CD4-positive, alpha-beta memory T cell (primary cell): ENCODE data around the gene PTPRR. TPM values are rescaled to one million over a fixed set of nuclear protein-coding genes. Genes with fewer than 3 reads are reported as not detected.

Experiments
- CTCF ChIA-PET: fragments of 350-600 bp; sonication (Branson Sonifier 250); formaldehyde crosslinking; loops from one replicate; lab custom pipeline; 2021; ENCODE audit warnings: inconsistent platforms; ENCODE audit not compliant: partially characterized antibody; lab: Charles Lee
- POLR2A ChIA-PET: fragments of 350-600 bp; sonication (Branson Sonifier 250); formaldehyde crosslinking; loops from one replicate; lab custom pipeline; 2021; ENCODE audit not compliant: partially characterized antibody; lab: Charles Lee
- DNase-seq, 5 donors: peaks; one replicate each; pipeline versions ENCODE4 v3.0.0 to v3.0.0-alpha.2; 2020 to 2022; ENCODE audit warnings: mixed read lengths in 1 of 5
- H3K27ac ChIP-seq: one replicate; pipeline ENCODE4 v1.7.0; 2013; ENCODE audit warnings: low read depth, low read length
- H3K27me3 ChIP-seq: 2 replicates; pipeline ENCODE4 v1.7.0; 2013; ENCODE audit warnings: mild to moderate bottlenecking, low read length, moderate library complexity; ENCODE audit not compliant: insufficient read depth
- H3K36me3 ChIP-seq: 2 replicates; pipeline ENCODE4 v1.7.0; 2013; ENCODE audit warnings: mild to moderate bottlenecking, low read length, moderate library complexity; ENCODE audit not compliant: insufficient read depth
- H3K4me1 ChIP-seq: 2 replicates; pipeline ENCODE4 v1.7.0; 2013; ENCODE audit warnings: mild to moderate bottlenecking, low read length, moderate library complexity; ENCODE audit not compliant: insufficient read depth
- H3K4me3 ChIP-seq, 2 donors: one replicate each; pipeline ENCODE4 v1.7.0; 2013; ENCODE audit warnings: low read length in 2 of 2, mild to moderate bottlenecking in 1 of 2
- H3K9me3 ChIP-seq, 2 donors: one replicate each; pipeline ENCODE4 v1.7.0; 2013; ENCODE audit warnings: low read length in 2 of 2, control low read depth in 1 of 2; ENCODE audit not compliant: control insufficient read depth in 1 of 2
- H3K27ac Mint-ChIP-seq, 7 donors: one replicate each; pipeline ENCODE4 v1.8.0; 2020 to 2021; ENCODE audit warnings: mixed read lengths in 7 of 7, mild to moderate bottlenecking in 6 of 7, inconsistent platforms in 3 of 7, moderate library complexity in 3 of 7
- H3K27me3 Mint-ChIP-seq, 2 donors: one replicate each; pipeline ENCODE4 v1.8.0; 2020 to 2021; ENCODE audit warnings: mixed read lengths in 2 of 2
- H3K36me3 Mint-ChIP-seq, 2 donors: one replicate each; pipeline ENCODE4 v1.8.0; 2020 to 2021; ENCODE audit warnings: mixed read lengths in 2 of 2, inconsistent platforms in 1 of 2, mild to moderate bottlenecking in 1 of 2
- H3K4me1 Mint-ChIP-seq, 4 donors: one replicate each; pipeline ENCODE4 v1.8.0; 2020 to 2021; ENCODE audit warnings: mixed read lengths in 4 of 4, mild to moderate bottlenecking in 1 of 4
- H3K4me3 Mint-ChIP-seq, 8 donors: one replicate each; pipeline ENCODE4 v1.8.0; 2020 to 2021; ENCODE audit warnings: mixed read lengths in 8 of 8, mild to moderate bottlenecking in 7 of 8, moderate library complexity in 6 of 8, inconsistent platforms in 3 of 8
- H3K9me3 Mint-ChIP-seq, 8 donors: one replicate each; pipeline ENCODE4 v1.8.0; 2020 to 2021; ENCODE audit warnings: mixed read lengths in 8 of 8, mild to moderate bottlenecking in 5 of 8, inconsistent platforms in 3 of 8, moderate library complexity in 1 of 8
- intact Hi-C: fragments of 100-400 bp; cut with micrococcal nuclease; formaldehyde crosslinking; loops from one replicate; pipeline ENCODE4 v1.15.1; 2023
- polyA plus RNA-seq, 2 donors: library from polyadenylated mRNA; unstranded; fragments of 300-500 nt; fragmentation: Illumina TruSeq; gene quantifications; one replicate each; pipeline ENCODE4 v1.2.3, GENCODE V29; 2021
- total RNA-seq, 2 experiments: library from RNA; stranded (reverse); gene quantifications; one replicate each; pipeline ENCODE4 v1.2.3, GENCODE V29; 2021

The PTPRR gene
- total and polyA plus RNA-seq, 4 experiments from 2014 or later: not detected

DNA sequence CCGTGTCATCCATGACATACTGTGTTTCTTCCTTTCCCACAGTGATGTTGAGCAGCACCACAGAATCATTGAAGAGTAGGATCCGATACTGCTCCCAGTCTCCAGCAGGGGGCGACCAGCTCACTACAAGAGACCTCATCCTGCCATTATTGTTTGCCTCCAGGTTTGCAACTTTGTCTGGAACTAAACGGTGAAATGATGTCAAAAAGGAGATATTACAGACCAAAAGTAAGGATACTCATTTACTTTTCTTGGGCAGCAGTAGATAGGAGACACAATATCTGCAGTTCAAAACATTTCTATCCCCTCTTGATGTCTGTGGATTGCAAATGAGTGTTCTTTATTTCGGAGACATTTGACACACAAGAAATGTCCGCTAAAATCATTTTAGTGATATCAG is 330.5 kb downstream of the PTPRR start:
- Mint-ChIP-seq H3K4me3 (peak overlapping the region in 1 of 8 donors; percentile 7), H3K27ac (no peak overlapping the region), H3K27me3 (peaks cover 8 to 17% of the 10 kb centered on the region in 2 donors), H3K36me3 (no peaks in the 10 kb centered on the region), H3K4me1 (no peaks in the 10 kb centered on the region), H3K9me3 (peaks cover 0 to 7% (median 0%) of the 10 kb centered on the region in 8 donors)
- peak; percentile 23 to 56 (median 39) for DNase-seq
- Histone ChIP-seq H3K4me1 (no peaks in the 10 kb centered on the region), H3K27ac (no peak overlapping the region), H3K4me3 (no peak overlapping the region), H3K27me3 (no peaks in the 10 kb centered on the region), H3K9me3 (no peaks in the 10 kb centered on the region), H3K36me3 (no peaks in the 10 kb centered on the region)
- ChIA-PET CTCF (interaction anchor here (0.9 to 1.5 kb wide), 3 partner anchors 13 to 1157 kb away, joined by 3 to 5 read pairs (median 5); no protein-coding TSS in a partner anchor), POLR2A (no interaction called here)
- intact Hi-C loops: loop anchor here (5.0 kb wide), 1 partner anchor 132 kb away; no protein-coding TSS in a partner anchor

Other genes with a start within 250 kb of the PTPRR start
- not detected for gene TSPAN8, start 237.3 kb upstream of the PTPRR start, total RNA-seq
- gene TSPAN8, start 237.3 kb upstream of the PTPRR start, polyA plus RNA-seq: not detected